ENCODE measurements around the gene PSMB5.
"Not testable (repeated sequence)": the region's sequence is repeated elsewhere in the genome, so short reads cannot be mapped to it uniquely, and the experiment has no call there.

The PSMB5 gene

DNA sequence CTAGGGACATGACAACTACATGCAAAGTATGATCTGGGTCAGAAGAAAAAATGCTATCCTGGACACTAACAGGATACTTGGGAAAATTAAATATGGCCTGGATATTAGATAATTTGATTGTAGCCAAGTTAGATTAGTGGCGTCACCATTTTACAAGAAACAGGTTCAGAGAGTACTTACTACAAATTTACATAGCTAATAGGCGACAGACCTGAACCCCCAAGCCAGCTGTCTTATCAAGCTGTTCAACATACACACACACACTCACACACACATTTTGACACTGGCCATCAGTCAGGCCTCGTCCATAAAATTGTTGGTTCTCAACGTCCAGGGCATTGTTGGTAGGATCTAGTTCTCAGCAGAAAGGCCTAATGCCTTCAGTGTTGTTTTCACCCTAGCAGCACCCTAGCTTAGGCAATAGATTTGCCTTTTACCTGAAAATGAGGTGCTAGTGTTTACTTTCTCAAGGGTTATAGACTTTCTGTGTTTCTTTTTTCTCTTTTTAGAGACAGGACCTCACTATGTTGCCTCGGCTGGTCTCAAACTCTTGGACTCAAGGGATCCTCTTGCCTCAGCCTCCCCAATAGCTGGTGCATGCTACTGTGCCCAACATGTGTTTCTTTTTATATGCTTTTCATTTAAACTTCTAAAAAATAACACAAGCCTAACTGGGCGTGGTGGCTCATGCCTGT lies 21.5 kb downstream of the PSMB5 start:
- FAIRE-seq = no peak

- FAIRE-seq = no peak
Measured at GRCh38 chr14:23009939-23010726, 24.6 kb downstream of the PSMB5 start, which contains the start of gene C14orf93. Gene C14orf93 (minus strand): TSS chr14:23010143. CDS start chr14:22999023, 11,120 bp downstream.

- peak; percentile 27 for FAIRE-seq
Measured at GRCh38 chr14:23009483-23009938, 25.2 kb downstream of the PSMB5 start.

- no peak for FAIRE-seq
Measured at GRCh38 chr14:23008831-23009230, 25.9 kb downstream of the PSMB5 start.

DNA sequence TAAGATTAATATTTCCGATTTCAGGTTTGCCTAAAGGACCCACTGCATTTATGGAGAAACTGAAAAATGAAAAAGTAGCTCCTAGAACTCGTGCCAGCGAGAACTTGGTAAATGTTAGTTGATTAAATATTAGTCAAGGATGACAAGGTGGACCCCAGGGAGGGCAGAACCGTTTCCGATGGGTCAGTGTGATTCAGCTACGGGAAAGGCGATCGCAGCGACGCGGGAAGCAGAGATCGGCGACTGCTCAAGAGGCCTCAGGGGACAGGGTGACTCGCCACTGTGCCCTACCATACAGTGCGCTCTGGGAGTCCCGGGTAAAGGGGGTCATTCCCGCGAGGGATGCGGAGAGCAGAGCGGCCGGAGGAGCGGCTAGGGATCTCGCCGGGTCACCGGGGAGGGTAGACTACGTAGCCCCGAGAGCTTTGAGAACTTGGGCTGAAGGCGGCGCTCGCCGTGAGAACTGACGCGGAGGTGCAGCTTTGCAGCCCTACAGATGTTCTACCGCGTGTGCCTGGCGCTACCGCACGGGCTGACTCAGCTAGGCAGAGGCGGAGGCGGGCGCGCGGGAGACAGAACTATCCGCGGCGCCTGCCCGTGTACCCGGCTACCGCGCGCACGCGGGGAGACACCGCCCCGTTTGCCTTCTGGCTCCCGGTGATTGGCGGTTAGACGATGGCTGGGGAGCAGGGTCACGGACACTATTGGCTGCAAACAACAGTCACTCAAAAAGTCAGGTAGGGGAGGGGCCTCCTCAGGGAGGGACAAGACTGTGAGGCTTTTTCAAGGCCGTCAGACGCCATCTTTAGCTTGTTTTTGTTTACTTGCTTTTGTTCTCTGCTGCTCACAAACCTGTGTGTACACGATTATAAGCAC lies 27.9 kb downstream of the PSMB5 start:
- FAIRE-seq = peak; percentile 97

- no peak for FAIRE-seq
Measured at GRCh38 chr14:23006188-23006534, 28.5 kb downstream of the PSMB5 start.

- no peak for FAIRE-seq
Measured at GRCh38 chr14:23005451-23006187, 29.1 kb downstream of the PSMB5 start.

- FAIRE-seq = not testable (repeated sequence)
Measured at GRCh38 chr14:23004274-23004673, 30.4 kb downstream of the PSMB5 start.

DNA sequence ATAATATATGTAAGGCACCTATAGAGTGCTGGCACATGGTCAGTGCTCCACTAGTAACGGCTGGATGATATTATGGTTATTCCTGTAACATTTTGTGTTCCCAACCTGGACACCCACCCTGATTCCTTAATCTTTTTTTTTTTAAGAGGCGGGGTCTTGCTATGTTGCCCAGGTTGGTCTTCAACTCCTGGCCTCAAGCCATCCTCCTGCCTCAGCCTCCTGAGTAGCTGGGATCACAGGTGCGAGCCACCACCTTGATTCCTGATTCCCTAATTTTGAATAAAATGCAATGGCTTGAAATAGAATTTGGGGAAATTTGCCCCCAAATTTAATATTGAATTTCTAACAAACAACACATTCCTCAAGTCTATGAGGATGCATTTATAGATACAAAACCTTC lies 32.1 kb downstream of the PSMB5 start:
- no peak for FAIRE-seq

- no peak for FAIRE-seq
Measured at GRCh38 chr14:23000860-23001259, 33.8 kb downstream of the PSMB5 start.

GRCh38 chr14:22998329-22999012 lies 36.2 kb downstream of the PSMB5 start:
- FAIRE-seq = no peak

GRCh38 chr14:22997676-22998323 lies 36.9 kb downstream of the PSMB5 start:
- no peak for FAIRE-seq

DNA sequence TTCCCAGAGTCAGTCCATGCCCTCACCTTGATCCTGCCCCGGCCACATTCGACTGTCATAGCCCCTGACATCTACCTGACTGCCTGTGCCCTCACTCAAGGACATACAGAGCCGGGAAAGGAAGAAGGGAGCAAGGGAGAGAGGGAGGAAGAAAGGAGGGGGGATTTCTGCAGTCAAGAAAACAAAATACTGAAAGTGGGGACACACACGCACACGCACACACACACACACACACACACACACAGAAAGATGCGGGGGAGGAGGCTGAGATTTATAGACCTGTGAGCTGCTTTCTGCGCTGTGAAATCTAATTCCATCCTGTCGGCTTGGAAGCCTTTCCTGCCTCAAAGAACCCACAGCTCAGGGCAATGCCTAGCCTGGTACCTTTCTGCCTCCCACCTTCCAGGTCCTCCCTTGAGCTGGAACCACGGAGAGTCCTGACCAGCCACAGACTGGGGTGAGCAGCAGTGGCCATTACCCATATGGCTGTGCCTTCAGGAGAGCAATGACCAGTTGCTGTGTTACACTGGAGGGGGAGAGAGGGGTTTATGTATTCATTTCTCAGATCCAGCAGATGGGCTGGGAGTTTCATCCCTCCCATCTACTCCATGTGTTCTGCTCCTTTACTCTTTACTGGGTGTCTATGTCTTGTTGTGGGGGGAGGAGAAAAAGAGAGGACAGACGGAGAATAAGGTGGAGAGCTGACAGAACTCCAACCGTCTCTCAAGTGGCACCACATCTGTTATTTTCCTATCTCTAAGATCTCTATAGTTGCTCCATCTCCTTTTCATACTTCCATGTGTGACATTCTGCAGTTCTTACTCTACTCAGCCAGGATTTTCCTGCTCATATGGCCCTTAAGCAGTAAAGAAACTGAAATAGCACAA lies 37.7 kb downstream of the PSMB5 start:
- no peak for FAIRE-seq

- FAIRE-seq = no peak
Measured at GRCh38 chr14:22995889-22996625, 38.6 kb downstream of the PSMB5 start.

- FAIRE-seq = no peak
Measured at GRCh38 chr14:22994762-22995275, 39.9 kb downstream of the PSMB5 start.

GRCh38 chr14:22993517-22993916 lies 41.2 kb downstream of the PSMB5 start:
- no peak for FAIRE-seq

DNA sequence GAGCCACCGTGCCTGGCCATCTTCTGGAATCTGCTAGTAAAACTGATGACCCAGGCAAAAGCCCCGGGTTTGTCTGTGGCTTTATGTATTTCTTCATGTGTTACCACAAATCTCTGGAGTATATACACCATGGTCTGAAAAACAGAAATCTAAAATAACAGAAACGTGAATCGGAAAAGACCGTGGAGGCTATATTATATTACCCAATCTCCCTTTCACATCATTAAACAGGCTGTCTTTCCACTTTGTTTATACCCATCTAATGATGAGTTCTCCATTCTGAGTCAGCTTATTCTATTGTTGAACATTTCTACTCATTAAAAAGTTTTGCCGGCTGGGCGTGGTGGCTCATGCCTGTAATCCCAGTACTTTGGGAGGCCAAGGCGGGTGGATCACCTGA lies 42.8 kb downstream of the PSMB5 start:
- FAIRE-seq = no peak

DNA sequence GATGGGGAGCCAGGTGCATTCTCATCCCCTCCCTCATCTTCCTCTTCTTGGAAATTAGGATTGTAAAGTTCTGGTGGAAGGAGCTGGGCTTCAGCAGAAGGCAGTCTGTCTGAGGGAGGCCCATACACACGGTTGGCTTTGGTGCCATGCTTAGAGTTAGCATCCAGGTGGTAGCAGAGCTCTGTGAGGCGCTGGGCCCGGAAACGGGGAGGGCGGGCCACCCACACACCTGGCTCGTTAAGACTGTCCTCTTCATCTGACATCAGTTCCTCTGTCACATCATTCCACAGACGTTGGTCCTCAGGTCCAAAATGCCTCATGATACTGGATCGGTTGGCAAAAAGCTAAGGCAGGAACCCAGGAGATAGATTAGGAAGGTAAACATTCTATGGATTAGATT lies 47.4 kb downstream of the PSMB5 start:
- FAIRE-seq = no peak

- peak; percentile 81 for FAIRE-seq
Measured at GRCh38 chr14:22986508-22987054, 48.1 kb downstream of the PSMB5 start.

All from G401.6 (cell line).